Kidney (tissue), 14 donors: ENCODE data around the gene PDE1A. TPM values are rescaled to one million over a fixed set of nuclear protein-coding genes. Genes with fewer than 3 reads are reported as not detected.

Experiments used
- DNase-seq, 5 donors: peaks; one replicate each; pipeline ENCODE4 v3.0.0-alpha.2; 2013 to 2020
- FAIRE-seq: peaks from 2 replicates; lab custom pipeline; 2012; peaks lifted over from hg19 to GRCh38; lab: Jason Lieb, UNC
- H3K27ac ChIP-seq, 2 donors: one replicate each; pipeline ENCODE4 v1.7.0; 2013; ENCODE audit warnings: low read depth in 2 of 2, low read length in 2 of 2, inconsistent platforms in 1 of 2
- H3K27me3 ChIP-seq: one replicate; pipeline ENCODE4 v1.7.1; 2013; ENCODE audit warnings: low read length, inconsistent platforms; ENCODE audit not compliant: control insufficient read depth, insufficient read depth
- H3K36me3 ChIP-seq, 3 donors: one replicate each; pipeline versions ENCODE4 v1.7.0 to v1.7.1; 2013; ENCODE audit warnings: low read length in 3 of 3, control low read depth in 1 of 3, inconsistent platforms in 1 of 3; ENCODE audit not compliant: insufficient read depth in 3 of 3, control insufficient read depth in 2 of 3
- H3K4me1 ChIP-seq, 3 donors: one replicate each; pipeline versions ENCODE4 v1.7.0 to v1.7.1; 2013; ENCODE audit warnings: low read length in 3 of 3, inconsistent platforms in 1 of 3, low read depth in 1 of 3; ENCODE audit not compliant: control insufficient read depth in 2 of 3, insufficient read depth in 2 of 3
- H3K4me3 ChIP-seq, 3 donors: one replicate each; pipeline versions ENCODE4 v1.7.0 to v1.8.1; 2013; ENCODE audit warnings: low read length in 3 of 3, control low read depth in 1 of 3, inconsistent platforms in 1 of 3
- H3K9ac ChIP-seq, 3 donors: one replicate each; pipeline versions ENCODE4 v1.7.0 to v1.7.1; 2013; ENCODE audit warnings: low read length in 3 of 3, control low read depth in 1 of 3, inconsistent platforms in 1 of 3
- H3K9me3 ChIP-seq, 3 donors: one replicate each; pipeline versions ENCODE4 v1.7.0 to v1.7.1; 2013; ENCODE audit warnings: low read length in 3 of 3, control low read depth in 1 of 3, inconsistent platforms in 1 of 3; ENCODE audit not compliant: control insufficient read depth in 2 of 3, insufficient read depth in 1 of 3
- intact Hi-C: fragments of 100-400 bp; cut with DNase I; formaldehyde crosslinking; loops from one replicate; pipeline ENCODE4 v1.11.1; 2022
- polyA plus RNA-seq: library from polyadenylated mRNA; stranded (reverse); fragments of 350-450 nt; fragmentation: Illumina TruSeq; extraction: RNeasy Lipid Tissue Mini Kit (QIAGEN cat#74804); gene quantifications from one replicate; pipeline ENCODE4 v1.2.3, GENCODE V29; 2014; ENCODE audit warnings: low read depth, low replicate concordance; ENCODE audit not compliant: insufficient read depth
- total RNA-seq: library from RNA; stranded (reverse); fragmentation: NEBNext Ultra II Directional; extraction: Animal tissue kit (Norgen Biotek cat#: 25700); gene quantifications from one replicate; pipeline ENCODE4 v1.2.1, GENCODE V29; 2021
- TF ChIP-seq, protein P1 (sequence below): IDR thresholded peaks from 3 replicates; pipeline ENCODE4 v1.5.1; 2012; ENCODE audit warnings: mild to moderate bottlenecking, moderate library complexity, borderline replicate concordance; ENCODE audit not compliant: insufficient read depth; ENCODE audit errors: extremely low read depth
- donor health status: control.
- donor health status: control.
- donor health status: control.
- donor health status: control.
- donor health status: control.
- donor health status: DM: yes; HTN: yes; CAD: no.
- donor health status: Normal renal cell carcinoma (clear cell type).

Gene PDE1A
- total and polyA plus RNA-seq, 2 donors from 2014 or later = 40.4 to 70.5 TPM

DNA sequence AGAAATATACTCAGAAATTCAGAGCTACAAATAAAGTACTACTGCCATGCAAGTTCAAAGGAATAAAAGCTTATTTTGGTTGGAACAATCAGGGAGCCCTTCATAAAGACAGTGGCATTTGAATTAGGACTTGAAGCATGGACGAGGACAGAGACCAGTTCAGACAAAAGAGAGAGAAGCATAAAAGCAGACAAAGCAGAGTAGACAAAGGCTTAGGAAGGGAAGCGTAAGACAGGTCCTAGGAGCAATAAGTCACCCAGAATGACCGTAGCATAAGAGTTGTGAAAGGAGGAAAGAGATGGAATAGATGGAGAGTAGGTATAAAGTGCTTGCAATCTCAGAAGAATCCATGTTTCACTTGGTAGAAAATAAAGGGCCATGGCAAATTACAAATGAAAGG lies 14.0 kb downstream of the PDE1A start:
- Histone ChIP-seq H3K9ac (no peak overlapping the region), H3K4me3 (no peak overlapping the region), H3K9me3 (no peaks in the 10 kb centered on the region), H3K36me3 (no peaks in the 10 kb centered on the region), H3K27ac (no peak overlapping the region), H3K27me3 (no peaks in the 10 kb centered on the region), H3K4me1 (peaks cover 0 to 2% (median 0%) of the 10 kb centered on the region in 3 donors)
- TF ChIP-seq, protein P1, sequence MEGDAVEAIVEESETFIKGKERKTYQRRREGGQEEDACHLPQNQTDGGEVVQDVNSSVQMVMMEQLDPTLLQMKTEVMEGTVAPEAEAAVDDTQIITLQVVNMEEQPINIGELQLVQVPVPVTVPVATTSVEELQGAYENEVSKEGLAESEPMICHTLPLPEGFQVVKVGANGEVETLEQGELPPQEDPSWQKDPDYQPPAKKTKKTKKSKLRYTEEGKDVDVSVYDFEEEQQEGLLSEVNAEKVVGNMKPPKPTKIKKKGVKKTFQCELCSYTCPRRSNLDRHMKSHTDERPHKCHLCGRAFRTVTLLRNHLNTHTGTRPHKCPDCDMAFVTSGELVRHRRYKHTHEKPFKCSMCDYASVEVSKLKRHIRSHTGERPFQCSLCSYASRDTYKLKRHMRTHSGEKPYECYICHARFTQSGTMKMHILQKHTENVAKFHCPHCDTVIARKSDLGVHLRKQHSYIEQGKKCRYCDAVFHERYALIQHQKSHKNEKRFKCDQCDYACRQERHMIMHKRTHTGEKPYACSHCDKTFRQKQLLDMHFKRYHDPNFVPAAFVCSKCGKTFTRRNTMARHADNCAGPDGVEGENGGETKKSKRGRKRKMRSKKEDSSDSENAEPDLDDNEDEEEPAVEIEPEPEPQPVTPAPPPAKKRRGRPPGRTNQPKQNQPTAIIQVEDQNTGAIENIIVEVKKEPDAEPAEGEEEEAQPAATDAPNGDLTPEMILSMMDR = no peak
- intact Hi-C loops = no loop called here
- DNase-seq = no peak
- no peak for FAIRE-seq

DNA sequence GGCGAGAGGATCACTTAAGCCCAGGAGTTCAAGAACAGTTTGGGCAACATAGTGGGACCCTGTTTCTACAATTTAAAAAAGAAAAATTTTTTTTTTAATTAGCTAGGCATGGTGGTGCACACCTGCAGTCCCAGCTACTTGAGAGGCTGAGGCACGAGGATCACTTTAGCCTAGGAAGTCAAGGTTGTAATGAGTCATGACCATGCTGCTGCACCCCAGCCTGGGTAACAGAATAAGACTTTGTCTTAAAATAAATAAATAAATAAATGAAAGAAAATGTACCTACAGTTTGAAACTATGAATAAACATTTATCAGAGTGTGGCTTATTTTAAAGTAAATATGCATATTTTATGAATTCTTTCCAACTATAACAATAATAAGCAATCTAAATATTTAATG lies 16.7 kb downstream of the PDE1A start:
- Histone ChIP-seq H3K4me1 (no peaks in the 10 kb centered on the region), H3K27ac (no peak overlapping the region), H3K27me3 (no peaks in the 10 kb centered on the region), H3K36me3 (no peaks in the 10 kb centered on the region), H3K4me3 (no peak overlapping the region), H3K9me3 (no peaks in the 10 kb centered on the region), H3K9ac (no peak overlapping the region)
- TF ChIP-seq, protein P1 = no peak
- DNase-seq = no peak
- no peak for FAIRE-seq
- intact Hi-C loops = no loop called here

DNA sequence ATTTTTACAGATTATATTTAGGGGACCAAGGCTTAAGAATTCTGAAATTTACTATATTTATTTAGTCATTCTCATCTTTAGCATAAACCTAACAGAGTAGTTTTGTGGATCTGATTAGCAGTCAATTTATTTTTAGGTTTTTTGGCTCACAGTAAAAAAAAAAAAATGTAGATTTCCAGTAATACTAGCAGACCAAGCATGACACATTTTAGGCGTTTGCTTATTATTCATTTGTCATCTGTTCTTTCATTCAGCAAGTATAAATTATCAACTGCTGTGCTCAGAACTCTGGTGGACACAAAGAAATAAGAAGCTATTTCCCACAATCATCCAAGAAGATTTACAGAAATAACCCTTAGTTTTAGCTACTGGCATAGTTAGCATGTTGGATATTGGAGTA lies 20.6 kb downstream of the PDE1A start:
- FAIRE-seq (no peak), DNase-seq (no peak)
- no peak overlapping the region for H3K27ac ChIP-seq
- TF ChIP-seq, protein P1 = no peak
- intact Hi-C loops = no loop called here
- H3K4me3 ChIP-seq = no peak overlapping the region
- H3K36me3 ChIP-seq = no peaks in the 10 kb centered on the region
- H3K27me3 ChIP-seq = no peaks in the 10 kb centered on the region
- no peak overlapping the region for H3K9ac ChIP-seq
- no peaks in the 10 kb centered on the region for H3K9me3 ChIP-seq
- H3K4me1 ChIP-seq = no peaks in the 10 kb centered on the region

DNA sequence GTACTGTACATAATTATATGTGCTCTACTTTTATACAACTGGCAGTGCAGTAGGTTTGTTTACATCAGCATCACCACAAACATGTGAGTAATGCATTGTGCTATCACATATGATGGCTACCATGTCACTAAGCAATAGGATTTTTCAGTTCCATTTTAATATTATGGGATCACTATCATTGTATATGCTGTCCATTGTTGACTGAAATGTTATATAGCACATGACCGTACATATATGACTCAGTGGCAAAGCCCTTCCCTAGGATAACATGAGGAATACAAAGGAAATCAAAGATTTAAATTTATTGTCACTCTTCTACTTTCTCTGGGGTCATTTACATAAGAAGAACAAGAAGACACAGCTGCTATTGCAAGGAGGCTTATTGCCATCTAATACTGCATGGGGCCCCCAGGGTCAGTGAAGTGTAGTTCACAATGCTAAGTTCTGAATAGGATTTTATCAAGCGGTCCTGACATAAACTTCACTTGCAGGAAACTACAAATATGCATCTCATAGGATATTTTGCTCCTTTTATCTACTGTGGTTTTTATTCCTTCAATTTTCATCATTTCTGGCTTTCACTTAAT lies 21.8 kb downstream of the PDE1A start:
- H3K27me3 ChIP-seq = no peaks in the 10 kb centered on the region
- TF ChIP-seq, protein P1 = no peak
- H3K4me3 ChIP-seq = no peak overlapping the region
- no peaks in the 10 kb centered on the region for H3K4me1 ChIP-seq
- DNase-seq (no peak), FAIRE-seq (no peak)
- no peak overlapping the region for H3K27ac ChIP-seq
- H3K36me3 ChIP-seq = no peaks in the 10 kb centered on the region
- no peaks in the 10 kb centered on the region for H3K9me3 ChIP-seq
- intact Hi-C loops = no loop called here
- no peak overlapping the region for H3K9ac ChIP-seq
